GM20000 (cell line): ENCODE data around the gene TIMMDC1.

Experiments used
- DNase-seq: peaks from one replicate; pipeline ENCODE4 v3.0.0; 2012; ENCODE audit warnings: low spot score
- TF ChIP-seq, protein P1 (sequence below): IDR thresholded peaks from 2 replicates; pipeline ENCODE4 v1.5.1; 2012; ENCODE audit warnings: mild to moderate bottlenecking, control low read depth; ENCODE audit errors: extremely low read depth, missing control alignments

TIMMDC1 gene

DNA sequence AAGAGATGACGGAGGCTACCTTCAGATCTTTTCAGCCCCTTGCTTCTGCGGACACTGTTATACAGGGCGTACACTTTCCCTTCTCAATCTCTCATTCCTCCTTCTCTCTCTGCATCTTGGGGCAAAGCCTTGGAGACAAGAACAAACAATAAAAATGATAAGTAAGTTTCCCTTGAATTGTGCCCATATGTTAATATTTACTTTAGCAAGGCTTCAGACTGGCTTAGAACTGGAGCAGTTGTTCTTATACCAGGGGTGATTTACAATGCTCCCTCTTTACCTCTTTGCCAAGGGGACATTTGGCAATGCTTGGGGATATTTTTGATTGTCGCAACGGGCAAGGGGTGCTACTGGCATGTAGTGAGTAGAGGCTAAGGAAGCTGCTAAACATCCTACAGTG, 29.4 kb downstream of the TIMMDC1 start:
- DNase-seq = no peak
- TF ChIP-seq, protein P1, sequence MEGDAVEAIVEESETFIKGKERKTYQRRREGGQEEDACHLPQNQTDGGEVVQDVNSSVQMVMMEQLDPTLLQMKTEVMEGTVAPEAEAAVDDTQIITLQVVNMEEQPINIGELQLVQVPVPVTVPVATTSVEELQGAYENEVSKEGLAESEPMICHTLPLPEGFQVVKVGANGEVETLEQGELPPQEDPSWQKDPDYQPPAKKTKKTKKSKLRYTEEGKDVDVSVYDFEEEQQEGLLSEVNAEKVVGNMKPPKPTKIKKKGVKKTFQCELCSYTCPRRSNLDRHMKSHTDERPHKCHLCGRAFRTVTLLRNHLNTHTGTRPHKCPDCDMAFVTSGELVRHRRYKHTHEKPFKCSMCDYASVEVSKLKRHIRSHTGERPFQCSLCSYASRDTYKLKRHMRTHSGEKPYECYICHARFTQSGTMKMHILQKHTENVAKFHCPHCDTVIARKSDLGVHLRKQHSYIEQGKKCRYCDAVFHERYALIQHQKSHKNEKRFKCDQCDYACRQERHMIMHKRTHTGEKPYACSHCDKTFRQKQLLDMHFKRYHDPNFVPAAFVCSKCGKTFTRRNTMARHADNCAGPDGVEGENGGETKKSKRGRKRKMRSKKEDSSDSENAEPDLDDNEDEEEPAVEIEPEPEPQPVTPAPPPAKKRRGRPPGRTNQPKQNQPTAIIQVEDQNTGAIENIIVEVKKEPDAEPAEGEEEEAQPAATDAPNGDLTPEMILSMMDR = no peak

DNA sequence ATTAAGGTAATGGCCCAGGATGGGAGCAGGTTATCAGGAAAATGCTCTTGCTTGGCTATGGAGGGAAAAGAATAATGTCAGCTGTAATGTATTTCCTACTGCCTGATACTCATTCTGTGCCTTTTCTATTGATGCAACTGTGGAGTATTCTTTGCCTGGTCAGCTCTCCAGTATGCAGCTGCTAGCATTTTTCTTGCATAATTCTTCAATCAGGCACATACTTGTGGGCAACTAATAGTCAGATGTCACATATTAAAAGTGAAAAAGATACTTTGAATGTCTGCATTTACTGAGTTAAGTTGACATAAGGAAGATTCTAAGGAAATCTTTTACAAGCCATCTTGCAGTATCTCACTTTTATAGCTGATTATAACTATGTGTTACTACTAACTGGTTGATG, 31.5 kb downstream of the TIMMDC1 start:
- TF ChIP-seq, protein P1 = no peak

DNA sequence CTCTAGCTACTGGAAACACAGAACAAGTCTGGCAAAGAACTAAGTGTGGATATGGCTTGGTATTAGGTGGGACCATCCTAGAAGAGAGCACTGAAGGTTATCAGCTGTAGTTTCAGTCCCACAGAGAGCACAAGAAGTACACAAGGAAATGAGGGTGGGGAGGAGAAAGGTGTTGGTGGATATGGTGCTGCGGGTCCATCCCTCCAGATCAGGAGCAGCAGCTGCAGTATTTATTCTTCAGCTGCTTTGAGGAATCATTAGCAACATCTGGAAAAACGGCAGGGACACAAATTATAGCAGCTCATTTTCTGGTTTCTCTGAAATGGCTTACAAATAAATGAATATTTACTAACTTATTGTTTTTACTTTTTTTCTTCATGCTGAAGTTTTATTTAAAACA, 32.1 kb downstream of the TIMMDC1 start:
- no peak for DNase-seq
- TF ChIP-seq, protein P1 = no peak

More for the DNA sequence above, 31.5 kb downstream of the TIMMDC1 start:
- no peak for DNase-seq

DNA sequence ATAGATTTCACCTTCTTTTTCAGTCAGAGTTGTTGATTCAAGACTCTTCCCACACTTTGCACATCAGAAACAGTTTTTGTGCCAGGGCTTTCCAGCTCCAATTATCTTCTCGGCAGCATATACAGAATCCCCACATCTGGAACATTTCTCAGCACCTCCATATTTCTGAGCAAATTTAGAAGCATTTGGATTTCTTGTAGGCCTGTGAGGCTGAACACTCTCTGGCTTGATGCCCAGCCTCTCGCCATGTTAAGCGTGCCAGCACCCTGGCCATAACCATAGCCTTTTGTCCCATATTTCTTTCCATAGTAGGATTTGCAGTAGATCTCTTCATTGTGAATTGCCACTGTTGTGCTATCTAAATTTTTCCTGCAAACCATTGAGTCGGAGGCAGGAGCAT, 32.8 kb downstream of the TIMMDC1 start:
- TF ChIP-seq, protein P1 = no peak
- no peak for DNase-seq

DNA sequence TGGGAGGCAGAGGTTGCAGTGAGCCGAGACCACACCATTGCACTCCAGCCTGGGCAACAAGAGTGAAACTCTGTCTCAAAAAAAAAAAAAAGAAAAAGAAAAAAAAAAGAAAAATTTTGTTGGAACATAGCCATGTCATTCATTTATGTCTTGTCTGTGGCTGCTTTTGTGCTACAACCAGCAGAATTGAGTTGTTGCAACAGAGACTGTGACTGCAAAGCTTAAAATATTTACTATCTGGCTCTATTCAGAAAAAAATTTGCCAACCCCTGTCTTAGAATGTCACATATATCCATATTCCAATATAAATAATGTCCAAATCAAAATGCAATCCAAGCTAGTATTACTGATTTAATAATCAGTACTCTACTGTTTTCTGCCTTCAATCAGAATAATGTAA, 35.9 kb downstream of the TIMMDC1 start:
- TF ChIP-seq, protein P1 = no peak

GRCh38 chr3:119536757-119537156, 38.4 kb downstream of the TIMMDC1 start:
- TF ChIP-seq, protein P1 = no peak
- DNase-seq = no peak

More for the DNA sequence above, 35.9 kb downstream of the TIMMDC1 start:
- no peak for DNase-seq

DNA sequence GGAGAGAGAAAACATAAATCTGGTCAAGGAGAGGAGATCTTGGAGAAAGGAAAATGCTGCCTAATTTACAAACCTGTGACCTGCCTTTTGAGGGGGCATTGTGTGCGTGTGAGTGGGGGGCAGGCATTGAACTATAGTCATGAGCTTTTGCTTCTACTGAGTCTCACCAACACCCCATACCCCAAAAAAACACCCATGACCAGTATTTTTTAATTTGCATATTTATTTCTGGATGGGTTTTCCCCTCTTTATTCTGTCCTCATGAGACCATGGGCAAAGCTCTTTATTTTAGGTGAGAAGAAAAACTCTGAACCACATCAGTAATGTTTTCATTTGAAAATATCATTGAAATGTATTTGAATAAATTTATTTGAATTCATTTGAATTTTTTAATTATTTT, 40.4 kb downstream of the TIMMDC1 start:
- DNase-seq = no peak
- TF ChIP-seq, protein P1 = no peak
